HG02610 (cell line): Measurements from ENCODE around the gene ST6GALNAC5.
A peak's percentile ranks its signal among the peaks of the same experiment; 100 is the strongest.
"Not testable (repeated sequence)": the region's sequence is repeated elsewhere in the genome, so short reads cannot be mapped to it uniquely, and the experiment has no call there.

Source experiments
- ATAC-seq: cut with Tn5 transposase; IDR thresholded peaks from one replicate; pipeline ENCODE4 v1.9.1; 2021; ENCODE audit warnings: mild to moderate bottlenecking, moderate library complexity; ENCODE audit not compliant: unreplicated experiment

ST6GALNAC5 gene

DNA sequence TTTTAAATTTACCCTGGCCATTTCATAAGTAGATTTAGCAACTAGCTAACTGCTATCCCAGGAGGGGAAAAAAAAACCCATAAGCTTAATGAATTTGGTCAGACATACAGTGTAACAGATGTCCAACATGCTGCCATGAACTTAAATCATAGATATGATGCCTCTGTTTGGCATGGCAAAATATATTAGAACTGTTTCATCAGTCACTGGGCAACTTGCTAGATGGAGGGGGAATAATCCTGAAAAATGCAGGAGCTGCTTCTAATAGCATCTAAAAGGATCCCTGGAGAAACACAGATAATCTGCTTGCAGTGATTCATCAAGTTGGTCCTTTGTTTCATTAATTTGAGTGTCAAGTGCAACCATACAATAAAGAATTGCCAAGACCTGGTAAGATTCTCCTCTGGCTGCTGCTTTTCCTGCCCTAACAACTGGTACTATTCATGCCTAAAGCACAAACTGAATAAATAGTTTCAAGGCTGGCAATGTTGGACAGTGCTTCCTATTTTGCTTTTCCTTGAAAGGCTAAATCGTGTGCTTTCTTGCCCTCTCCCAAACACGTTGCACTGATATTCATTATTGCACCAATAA lies 1.5 kb upstream of the ST6GALNAC5 start:
- no peak for ATAC-seq

DNA sequence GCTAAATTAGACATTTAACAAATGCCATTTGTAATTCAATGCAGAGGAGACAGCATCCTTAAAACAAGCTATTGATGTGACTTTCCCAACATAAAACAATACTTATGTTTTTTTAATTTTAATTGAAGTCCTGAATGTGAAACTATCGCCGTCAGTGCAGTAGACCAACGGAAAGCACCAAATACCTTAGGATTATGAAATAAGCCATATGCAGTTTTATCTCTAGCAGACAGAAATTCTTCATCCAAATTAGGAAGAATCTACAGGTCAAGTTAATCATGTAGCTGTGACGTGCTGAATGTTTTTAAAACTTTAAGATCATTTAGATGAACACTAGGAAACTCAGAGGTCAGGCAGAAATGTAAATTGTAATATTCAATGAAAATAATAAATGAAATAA lies 714 bp upstream of the ST6GALNAC5 start:
- ATAC-seq, result no peak

GRCh38 chr1:76868154-76868882 lies 1.0 kb downstream of the ST6GALNAC5 start:
- ATAC-seq, result no peak

- ATAC-seq, result no peak
These were observed 1.6 kb downstream of the ST6GALNAC5 start for GRCh38 chr1:76868916-76869315.

DNA sequence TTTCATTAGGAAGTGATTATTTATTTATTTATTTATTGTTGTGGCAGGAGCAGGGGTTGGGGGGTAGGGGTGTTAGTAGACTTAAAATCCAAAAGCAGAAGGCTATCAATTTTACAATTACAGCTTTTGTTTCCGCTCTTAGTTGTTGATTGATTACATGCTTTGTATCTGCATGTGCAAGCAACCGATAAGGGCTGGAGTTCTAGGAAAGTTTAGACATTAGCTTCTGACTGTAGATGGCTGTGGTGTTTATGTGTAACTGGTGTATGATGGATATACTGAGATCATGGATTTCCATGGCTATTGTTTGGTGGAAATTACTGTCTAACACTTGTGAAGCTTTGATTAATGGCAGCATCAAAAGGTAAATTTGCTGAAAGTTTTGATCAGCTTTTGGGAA lies 2.8 kb downstream of the ST6GALNAC5 start:
- no peak for ATAC-seq

DNA sequence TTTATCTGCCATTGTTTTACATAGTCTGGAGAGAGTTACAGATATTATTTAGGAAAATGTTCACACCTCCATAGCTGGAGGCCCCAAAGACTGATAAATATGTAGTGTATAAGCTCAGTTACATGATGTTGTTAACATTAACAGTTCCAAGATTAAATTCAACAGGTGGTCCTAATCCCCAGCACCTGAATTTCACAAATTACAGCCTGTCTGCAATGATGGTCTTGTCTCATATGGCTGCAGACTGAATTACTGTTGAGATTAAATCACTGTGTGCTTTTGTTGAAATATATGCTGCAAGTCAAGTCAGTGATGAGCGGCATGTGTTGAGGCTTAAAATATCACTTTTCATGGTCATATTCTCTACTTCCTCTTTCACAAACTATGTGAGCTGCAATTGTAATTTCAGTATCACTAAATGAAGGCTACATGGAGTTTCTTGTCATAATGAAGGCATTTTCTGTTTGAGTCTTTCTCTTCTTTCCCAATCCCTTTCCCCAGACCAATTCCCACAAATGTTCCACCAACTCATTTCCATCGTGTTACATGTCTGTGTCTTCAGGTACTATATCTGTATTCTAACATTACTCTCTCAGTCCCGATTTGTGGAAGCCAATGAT lies 4.2 kb downstream of the ST6GALNAC5 start:
- ATAC-seq, result peak; percentile 96

GRCh38 chr1:76872944-76873343 lies 5.7 kb downstream of the ST6GALNAC5 start:
- ATAC-seq, result no peak

DNA sequence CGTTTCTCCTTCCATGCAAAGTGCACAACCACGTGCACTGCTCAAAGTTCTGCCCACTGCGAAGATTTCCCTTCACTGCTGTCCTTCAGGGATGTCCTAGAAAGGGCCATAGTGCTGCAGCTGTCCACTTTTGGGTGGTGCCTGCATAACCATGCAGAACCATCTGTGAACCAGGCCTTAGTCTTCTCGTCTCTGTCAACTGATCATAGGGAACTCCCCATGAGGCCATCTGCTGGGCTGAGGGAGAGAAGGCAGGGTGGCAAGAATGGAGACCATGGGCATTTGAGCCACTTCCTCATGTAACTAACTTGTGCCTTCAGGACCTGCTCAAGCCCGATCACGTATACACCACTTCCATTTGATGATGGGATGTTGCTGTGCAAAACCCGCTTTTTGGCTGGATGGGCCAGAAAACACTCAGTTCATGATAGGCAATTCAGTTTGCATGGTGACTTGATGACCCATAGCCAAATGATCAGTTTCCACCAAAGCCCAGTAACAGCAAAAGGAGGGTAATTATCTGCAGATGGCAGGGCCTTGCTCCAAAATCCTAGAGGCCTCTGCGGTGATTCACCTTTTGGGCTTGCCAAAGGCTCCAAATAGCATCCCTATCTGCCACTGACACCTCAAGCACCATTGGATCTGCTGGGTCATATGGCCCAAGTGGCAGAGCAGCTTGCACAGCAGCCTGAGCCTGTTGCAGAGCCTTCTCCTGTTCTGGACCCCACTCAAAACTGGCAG lies 9.5 kb downstream of the ST6GALNAC5 start:
- no peak for ATAC-seq

DNA sequence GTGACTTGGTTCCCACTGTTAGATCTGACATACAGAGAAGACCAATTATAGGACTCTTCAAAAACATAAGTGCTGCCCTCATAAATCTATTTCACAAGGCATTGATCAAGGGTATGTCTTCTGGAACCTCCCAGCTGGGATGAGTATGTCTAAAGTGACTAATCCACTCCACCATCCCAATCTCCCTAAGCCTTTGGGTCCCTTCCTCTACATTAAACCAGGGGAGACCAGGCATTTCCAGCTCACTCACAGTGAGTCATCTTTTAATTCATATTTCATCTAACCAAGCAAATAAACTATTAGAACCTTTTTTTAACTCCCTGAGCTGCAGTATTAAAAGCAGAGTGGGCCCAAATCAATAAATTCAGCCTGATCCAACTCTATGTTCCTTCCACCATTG lies 11.7 kb downstream of the ST6GALNAC5 start:
- not testable (repeated sequence) for ATAC-seq

DNA sequence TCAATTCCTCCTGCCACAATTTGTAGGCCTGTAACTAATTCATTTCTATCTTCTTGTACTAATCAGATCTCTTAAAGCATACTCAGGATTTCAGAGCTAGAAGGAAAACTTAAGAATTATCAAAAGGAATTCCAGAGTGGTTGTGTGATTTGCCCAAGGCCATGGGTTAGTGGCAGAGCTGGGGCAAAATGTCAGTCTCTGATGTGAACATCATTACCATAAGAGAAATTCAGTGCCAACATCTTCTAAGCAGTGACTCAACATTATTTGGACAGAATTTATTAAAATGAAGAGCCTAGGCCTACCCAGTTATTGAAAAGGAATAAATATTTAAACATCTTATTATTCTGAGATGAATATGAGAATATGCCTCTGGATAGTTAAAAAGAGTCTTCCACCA lies 14.5 kb downstream of the ST6GALNAC5 start:
- ATAC-seq, result no peak

- no peak for ATAC-seq
These were observed 24.8 kb downstream of the ST6GALNAC5 start for GRCh38 chr1:76891931-76892622.

DNA sequence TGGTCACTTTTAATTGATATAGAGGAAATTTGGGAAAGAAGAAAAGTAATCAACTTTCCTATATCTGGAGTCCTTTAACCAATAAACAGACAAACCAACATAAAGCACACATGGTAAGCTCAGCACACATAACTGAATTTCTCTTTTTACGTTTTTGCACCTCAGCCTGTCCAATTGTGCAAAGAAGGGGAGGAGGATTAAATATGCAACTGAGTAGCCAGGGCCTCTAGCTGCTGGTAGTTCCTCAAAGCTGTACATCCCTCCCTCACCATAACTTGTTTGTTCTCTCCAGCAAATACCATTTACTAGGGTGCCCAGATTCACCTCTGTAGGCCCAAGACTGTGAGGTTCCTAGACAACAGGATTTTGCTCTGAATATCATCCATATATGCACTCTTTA lies 25.4 kb downstream of the ST6GALNAC5 start:
- no peak for ATAC-seq

DNA sequence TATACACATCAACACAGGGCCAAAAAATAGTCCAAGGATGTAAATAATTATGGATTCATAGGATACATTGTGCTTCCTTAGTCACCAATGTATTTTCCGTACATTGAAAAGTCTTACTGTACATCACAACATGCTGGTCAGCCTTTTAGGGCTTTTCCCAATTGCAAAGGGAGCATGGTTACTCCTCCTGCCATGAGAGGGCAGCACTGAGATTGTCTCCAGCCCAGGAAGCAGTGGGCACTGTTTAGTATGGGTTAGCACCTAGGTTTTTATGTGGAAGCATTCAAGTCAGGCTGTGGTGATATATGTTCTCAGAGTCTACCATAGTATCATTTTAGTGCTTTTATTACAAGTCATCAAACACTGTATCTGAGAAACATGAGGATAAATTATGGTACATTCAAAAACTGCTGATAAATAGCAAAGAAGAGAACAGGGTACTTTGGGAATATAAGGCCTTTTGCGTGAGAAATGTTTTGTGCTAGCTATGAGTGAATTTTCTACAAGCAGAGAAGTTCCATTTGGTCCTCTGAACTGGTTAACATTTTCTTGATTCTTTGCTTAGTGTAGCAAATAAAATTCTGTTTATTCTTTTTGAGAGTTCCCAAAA lies 34.0 kb downstream of the ST6GALNAC5 start:
- peak; percentile 96 for ATAC-seq

- ATAC-seq, result no peak
These were observed 38.8 kb downstream of the ST6GALNAC5 start for GRCh38 chr1:76905876-76906595.

DNA sequence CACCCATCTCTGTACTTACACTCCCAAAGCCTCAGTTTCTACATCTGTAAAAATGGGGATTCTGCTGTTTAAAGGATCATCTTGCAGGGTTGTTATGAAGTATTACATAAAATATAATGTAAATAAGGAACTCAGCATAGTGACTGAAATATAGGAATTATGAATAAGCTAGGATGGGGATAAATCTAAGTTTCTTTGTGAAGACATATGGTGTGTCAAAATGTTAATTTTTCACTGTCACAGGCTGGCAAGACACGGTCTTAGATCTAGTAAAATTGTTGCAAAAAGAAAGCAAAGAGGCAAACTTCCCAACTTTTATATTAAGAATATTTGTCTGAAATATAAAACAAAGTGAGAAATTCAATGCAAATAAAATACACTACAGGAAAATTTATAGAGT lies 42.0 kb downstream of the ST6GALNAC5 start:
- ATAC-seq, result no peak

DNA sequence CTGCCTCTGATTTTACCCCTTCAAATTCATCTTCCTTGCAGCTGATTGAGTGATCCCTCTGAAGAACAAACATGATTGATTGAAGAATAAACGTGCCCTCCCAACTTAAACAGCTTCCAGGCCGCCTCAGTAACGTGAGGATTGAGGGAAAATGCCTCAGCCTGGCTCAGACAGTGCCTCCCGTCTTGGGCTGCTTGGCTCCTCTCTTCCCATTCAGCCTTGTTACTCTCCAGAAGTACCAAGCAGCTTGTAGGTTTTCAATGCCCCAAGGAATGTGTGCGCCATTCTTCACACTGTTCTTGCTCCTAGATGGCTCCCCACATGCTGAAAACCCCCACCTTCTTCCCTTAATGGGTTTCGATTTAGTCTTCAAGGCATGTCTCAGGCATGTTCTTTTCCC lies 51.8 kb downstream of the ST6GALNAC5 start:
- no peak for ATAC-seq

DNA sequence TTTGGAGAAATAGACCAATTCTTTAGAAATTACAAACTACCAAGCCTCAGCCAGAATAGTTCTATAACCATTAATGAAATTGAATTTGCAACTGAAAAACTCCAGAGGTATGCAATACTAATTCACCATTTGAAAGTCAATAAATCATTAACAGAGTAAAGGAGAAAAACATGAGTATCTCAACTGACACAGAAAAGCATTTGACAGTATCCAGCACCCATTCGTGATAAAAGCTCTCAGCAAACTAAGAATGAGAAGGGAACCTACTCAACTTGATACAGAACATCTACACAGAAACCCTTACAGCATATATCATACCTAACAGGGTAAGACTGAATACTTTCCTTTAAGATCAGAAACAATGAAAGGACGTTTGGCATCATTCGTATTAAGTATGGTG lies 54.3 kb downstream of the ST6GALNAC5 start:
- ATAC-seq, result no peak

- ATAC-seq, result no peak
These were observed 58.5 kb downstream of the ST6GALNAC5 start for GRCh38 chr1:76925825-76926224.

DNA sequence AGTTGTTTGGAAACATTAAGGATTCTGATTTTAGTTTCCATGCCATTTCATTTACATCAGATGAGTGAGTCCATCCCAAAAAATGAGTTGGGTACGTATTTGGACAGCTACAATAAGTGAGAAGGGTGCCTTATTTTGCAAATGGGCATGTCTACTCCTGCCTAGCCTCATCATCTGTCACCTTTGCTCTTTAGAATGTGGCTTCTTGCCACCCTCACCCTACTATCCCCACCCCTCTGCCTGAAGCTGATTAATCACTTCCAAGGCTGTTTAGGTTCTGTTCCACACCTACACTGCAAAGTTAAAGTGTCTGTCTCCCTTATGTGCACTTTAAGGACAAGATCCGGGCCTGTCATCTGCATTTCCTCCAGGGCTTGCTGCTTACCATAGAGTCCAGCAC lies 61.2 kb downstream of the ST6GALNAC5 start:
- ATAC-seq, result no peak

DNA sequence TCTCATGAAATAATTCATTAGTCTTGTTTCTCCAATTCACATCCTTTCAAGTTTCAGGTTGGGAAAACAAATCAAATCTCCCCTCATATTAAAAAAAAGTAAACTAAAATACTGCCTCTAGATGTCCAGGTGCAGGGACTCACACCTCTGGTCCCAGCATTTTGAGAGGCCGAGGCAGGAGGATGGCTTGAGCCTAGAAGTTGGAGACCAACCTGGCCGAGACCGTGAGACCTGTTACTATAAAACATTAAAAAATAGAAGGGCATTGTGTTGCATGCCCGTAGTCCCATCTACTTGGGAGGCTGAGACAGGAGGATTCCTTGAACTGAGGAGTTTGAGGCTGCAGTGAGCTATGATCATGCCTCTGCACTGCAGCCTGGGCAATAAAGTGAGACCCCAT lies 61.9 kb downstream of the ST6GALNAC5 start:
- no peak for ATAC-seq
